ENCODE data around the gene SDF4.

DNA sequence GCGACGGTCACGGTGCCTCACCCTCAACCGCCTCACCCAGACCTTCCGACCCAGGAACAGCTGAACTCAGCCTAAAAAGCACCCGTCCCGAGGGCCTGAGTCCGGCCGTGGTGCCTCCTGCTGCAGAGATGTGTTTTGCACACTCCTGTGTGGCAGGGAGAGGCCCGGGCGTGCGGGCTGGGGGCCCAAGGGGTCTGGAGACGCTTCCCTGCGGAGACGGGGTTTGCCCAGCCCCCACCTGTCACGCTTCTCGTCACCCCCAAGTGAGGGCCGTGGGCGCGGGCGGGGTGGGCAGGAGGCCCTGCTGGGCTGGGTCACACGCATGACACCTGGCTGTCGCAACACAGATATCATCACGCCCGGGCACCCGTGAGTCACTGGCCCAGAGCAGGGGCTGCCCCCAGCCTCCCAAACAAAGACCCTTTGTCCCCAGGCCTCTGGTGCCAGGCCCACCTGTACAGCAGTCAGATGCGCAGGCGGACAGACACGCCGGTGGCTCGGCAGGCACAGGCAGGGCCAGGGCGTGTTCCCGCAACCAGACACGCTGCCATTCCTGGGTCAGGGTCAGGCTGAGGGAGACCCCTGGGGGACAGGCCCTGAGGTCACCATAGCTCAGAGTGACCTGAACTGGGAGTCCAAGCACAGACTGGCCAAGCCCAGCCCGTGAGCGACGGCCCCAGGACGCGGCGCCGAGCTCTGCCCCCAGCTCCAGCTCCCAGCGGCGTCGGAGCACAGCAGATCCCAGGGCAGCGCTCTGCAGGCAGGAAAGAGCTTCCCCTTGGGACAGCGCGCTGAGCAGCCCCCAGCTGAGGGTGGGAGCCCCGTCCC, 6.3 kb upstream of the SDF4 start:
- TF ChIP-seq, protein P1, sequence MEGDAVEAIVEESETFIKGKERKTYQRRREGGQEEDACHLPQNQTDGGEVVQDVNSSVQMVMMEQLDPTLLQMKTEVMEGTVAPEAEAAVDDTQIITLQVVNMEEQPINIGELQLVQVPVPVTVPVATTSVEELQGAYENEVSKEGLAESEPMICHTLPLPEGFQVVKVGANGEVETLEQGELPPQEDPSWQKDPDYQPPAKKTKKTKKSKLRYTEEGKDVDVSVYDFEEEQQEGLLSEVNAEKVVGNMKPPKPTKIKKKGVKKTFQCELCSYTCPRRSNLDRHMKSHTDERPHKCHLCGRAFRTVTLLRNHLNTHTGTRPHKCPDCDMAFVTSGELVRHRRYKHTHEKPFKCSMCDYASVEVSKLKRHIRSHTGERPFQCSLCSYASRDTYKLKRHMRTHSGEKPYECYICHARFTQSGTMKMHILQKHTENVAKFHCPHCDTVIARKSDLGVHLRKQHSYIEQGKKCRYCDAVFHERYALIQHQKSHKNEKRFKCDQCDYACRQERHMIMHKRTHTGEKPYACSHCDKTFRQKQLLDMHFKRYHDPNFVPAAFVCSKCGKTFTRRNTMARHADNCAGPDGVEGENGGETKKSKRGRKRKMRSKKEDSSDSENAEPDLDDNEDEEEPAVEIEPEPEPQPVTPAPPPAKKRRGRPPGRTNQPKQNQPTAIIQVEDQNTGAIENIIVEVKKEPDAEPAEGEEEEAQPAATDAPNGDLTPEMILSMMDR (conservative IDR thresholded peaks at IDR 0.05; ENCODE audit: low read depth in 2 of 2), result no peak
- TF ChIP-seq, protein P2, sequence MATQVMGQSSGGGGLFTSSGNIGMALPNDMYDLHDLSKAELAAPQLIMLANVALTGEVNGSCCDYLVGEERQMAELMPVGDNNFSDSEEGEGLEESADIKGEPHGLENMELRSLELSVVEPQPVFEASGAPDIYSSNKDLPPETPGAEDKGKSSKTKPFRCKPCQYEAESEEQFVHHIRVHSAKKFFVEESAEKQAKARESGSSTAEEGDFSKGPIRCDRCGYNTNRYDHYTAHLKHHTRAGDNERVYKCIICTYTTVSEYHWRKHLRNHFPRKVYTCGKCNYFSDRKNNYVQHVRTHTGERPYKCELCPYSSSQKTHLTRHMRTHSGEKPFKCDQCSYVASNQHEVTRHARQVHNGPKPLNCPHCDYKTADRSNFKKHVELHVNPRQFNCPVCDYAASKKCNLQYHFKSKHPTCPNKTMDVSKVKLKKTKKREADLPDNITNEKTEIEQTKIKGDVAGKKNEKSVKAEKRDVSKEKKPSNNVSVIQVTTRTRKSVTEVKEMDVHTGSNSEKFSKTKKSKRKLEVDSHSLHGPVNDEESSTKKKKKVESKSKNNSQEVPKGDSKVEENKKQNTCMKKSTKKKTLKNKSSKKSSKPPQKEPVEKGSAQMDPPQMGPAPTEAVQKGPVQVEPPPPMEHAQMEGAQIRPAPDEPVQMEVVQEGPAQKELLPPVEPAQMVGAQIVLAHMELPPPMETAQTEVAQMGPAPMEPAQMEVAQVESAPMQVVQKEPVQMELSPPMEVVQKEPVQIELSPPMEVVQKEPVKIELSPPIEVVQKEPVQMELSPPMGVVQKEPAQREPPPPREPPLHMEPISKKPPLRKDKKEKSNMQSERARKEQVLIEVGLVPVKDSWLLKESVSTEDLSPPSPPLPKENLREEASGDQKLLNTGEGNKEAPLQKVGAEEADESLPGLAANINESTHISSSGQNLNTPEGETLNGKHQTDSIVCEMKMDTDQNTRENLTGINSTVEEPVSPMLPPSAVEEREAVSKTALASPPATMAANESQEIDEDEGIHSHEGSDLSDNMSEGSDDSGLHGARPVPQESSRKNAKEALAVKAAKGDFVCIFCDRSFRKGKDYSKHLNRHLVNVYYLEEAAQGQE (IDR thresholded peaks at IDR 0.05; ENCODE audit: unreplicated experiment), result no peak
- TF ChIP-seq EZH2 (IDR thresholded peaks at IDR 0.05; ENCODE audit: low read depth, unreplicated experiment), result no peak
